Lower leg skin (tissue), 3 donors: Measurements from ENCODE around the gene TMEM101.

Experiments used
- CTCF ChIP-seq, 3 donors: fragments of 450-650 bp; IDR thresholded peaks; one replicate each; pipeline ENCODE4 v1.5.1; 2016; ENCODE audit warnings: antibody characterized with exemption in 3 of 3, mild to moderate bottlenecking in 3 of 3, moderate library complexity in 2 of 3
- POLR2A ChIP-seq, 2 donors: fragments of 450-650 bp; IDR thresholded peaks; one replicate each; pipeline ENCODE4 v1.6.1; 2016 to 2017; ENCODE audit warnings: antibody characterized with exemption in 2 of 2, mild to moderate bottlenecking in 1 of 2, moderate library complexity in 1 of 2

GRCh38 chr17:44059101-44059892 lies 44.5 kb upstream of the TMEM101 start:
- TF ChIP-seq POLR2A (IDR thresholded peaks at IDR 0.05) = no peak
- no peak for TF ChIP-seq CTCF (IDR thresholded peaks at IDR 0.05)
